BE2C (cell line): Measurements from ENCODE around the gene NUDT6.

Experiments
- DNase-seq: peaks from one replicate; pipeline ENCODE4 v3.0.0-alpha.2; 2020
- H3K27me3 ChIP-seq: fragments of 250-450 bp; sonication (Bioruptor Pico); 2 replicates; pipeline ENCODE4 v1.5.1; 2020; ENCODE audit warnings: mild to moderate bottlenecking
- H3K36me3 ChIP-seq: fragments of 250-450 bp; sonication (Bioruptor Pico); 2 replicates; pipeline ENCODE4 v1.5.1; 2020; ENCODE audit warnings: mild to moderate bottlenecking
- H3K4me1 ChIP-seq: fragments of 250-450 bp; sonication (Bioruptor Pico); 2 replicates; pipeline ENCODE4 v1.5.1; 2020
- H3K4me3 ChIP-seq: 2 replicates; pipeline ENCODE4 v1.5.1; 2011; ENCODE audit warnings: low read depth, low read length
- H3K9me3 ChIP-seq: fragments of 250-450 bp; sonication (Bioruptor Pico); 2 replicates; pipeline ENCODE4 v1.5.1; 2020
- CTCF ChIP-seq: IDR thresholded peaks from 2 replicates; pipeline ENCODE4 v1.5.1; 2012; ENCODE audit warnings: mild to moderate bottlenecking, low read depth, low read length

NUDT6 gene

GRCh38 chr4:122900314-122900713 lies 22.1 kb downstream of the NUDT6 start:
- no peaks in the 10 kb centered on the region for H3K36me3 ChIP-seq
- no peak overlapping the region for H3K4me3 ChIP-seq
- TF ChIP-seq CTCF = no peak
- DNase-seq = no peak
- H3K4me1 ChIP-seq = no peaks in the 10 kb centered on the region
- H3K9me3 ChIP-seq = no peaks in the 10 kb centered on the region
- H3K27me3 ChIP-seq = no peaks in the 10 kb centered on the region

DNA sequence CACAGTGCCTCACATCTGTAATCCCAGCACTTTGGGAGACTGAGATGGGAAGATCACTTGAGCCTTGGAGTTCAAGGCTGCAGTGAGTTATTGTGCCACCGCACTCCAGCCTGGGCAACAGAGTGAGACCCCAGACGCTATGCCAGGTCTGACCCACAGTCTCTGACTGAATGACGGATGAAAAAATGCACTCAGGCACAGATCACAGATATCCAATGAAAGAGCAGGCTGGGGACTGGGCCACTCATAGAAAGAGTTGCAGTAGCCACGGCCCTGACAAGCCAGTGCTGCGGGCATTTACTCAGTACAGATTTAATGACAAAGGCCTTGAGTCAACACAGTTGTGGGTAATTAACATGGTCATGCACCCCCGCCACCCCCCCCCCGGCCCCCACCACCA lies 22.7 kb downstream of the NUDT6 start:
- no peak for DNase-seq
- TF ChIP-seq CTCF = no peak
- H3K9me3 ChIP-seq = no peaks in the 10 kb centered on the region
- no peaks in the 10 kb centered on the region for H3K4me1 ChIP-seq
- H3K4me3 ChIP-seq = no peak overlapping the region
- H3K36me3 ChIP-seq = no peaks in the 10 kb centered on the region
- no peaks in the 10 kb centered on the region for H3K27me3 ChIP-seq

GRCh38 chr4:122898370-122899150 lies 23.8 kb downstream of the NUDT6 start:
- Histone ChIP-seq H3K9me3 (no peaks in the 10 kb centered on the region), H3K36me3 (no peaks in the 10 kb centered on the region), H3K4me3 (no peak overlapping the region), H3K4me1 (no peaks in the 10 kb centered on the region), H3K27me3 (no peaks in the 10 kb centered on the region)
- no peak for TF ChIP-seq CTCF
- DNase-seq = no peak

DNA sequence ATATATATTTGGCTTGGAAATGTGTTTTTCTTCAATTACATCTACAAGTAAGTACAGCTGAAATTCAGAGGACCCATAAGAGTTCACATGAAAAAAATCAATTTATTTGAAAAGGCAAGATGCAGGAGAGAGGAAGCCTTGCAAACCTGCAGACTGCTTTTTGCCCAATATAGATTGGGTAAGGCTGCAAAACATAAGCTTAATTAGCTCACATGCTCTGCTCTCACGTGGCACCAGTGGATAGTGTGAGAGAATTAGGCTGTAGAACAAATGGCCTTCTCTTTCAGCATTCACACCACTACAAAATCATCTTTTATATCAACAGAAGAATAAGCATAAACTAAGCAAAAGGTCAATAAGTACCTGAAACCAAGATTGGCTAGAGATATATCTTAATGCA lies 26.1 kb downstream of the NUDT6 start:
- H3K4me1 ChIP-seq = no peaks in the 10 kb centered on the region
- no peaks in the 10 kb centered on the region for H3K36me3 ChIP-seq
- no peak for TF ChIP-seq CTCF
- no peaks in the 10 kb centered on the region for H3K9me3 ChIP-seq
- no peak overlapping the region for H3K4me3 ChIP-seq
- H3K27me3 ChIP-seq = no peaks in the 10 kb centered on the region
- no peak for DNase-seq

GRCh38 chr4:122895336-122895995 lies 26.9 kb downstream of the NUDT6 start:
- Histone ChIP-seq H3K4me3 (no peak overlapping the region), H3K4me1 (no peaks in the 10 kb centered on the region), H3K27me3 (no peaks in the 10 kb centered on the region), H3K36me3 (no peaks in the 10 kb centered on the region), H3K9me3 (no peaks in the 10 kb centered on the region)
- no peak for DNase-seq
- no peak for TF ChIP-seq CTCF

- no peaks in the 10 kb centered on the region for H3K36me3 ChIP-seq
Observed at GRCh38 chr4:122894827-122895226, 27.6 kb downstream of the NUDT6 start.

More at GRCh38 chr4:122894827-122895226, 27.6 kb downstream of the NUDT6 start:
- H3K4me1 ChIP-seq = no peaks in the 10 kb centered on the region
- H3K9me3 ChIP-seq = no peaks in the 10 kb centered on the region
- H3K4me3 ChIP-seq = no peak overlapping the region
- H3K27me3 ChIP-seq = no peaks in the 10 kb centered on the region
- DNase-seq = peak; percentile 11
- TF ChIP-seq CTCF = peak; percentile 16; the same call in 1 of the 2 replicates
